GM19023 (cell line): ENCODE data around the gene KLRF1.
A peak's percentile ranks its signal among the peaks of the same experiment; 100 is the strongest.

Experiments used
- ATAC-seq: cut with Tn5 transposase; IDR thresholded peaks from one replicate; pipeline ENCODE4 v1.9.1; 2021; ENCODE audit warnings: mild to moderate bottlenecking, moderate library complexity; ENCODE audit not compliant: unreplicated experiment

The KLRF1 gene

GRCh38 chr12:9808504-9808903, 18.8 kb upstream of the KLRF1 start:
- no peak for ATAC-seq

- ATAC-seq = no peak
Measured at GRCh38 chr12:9809338-9809737, 17.9 kb upstream of the KLRF1 start.

DNA sequence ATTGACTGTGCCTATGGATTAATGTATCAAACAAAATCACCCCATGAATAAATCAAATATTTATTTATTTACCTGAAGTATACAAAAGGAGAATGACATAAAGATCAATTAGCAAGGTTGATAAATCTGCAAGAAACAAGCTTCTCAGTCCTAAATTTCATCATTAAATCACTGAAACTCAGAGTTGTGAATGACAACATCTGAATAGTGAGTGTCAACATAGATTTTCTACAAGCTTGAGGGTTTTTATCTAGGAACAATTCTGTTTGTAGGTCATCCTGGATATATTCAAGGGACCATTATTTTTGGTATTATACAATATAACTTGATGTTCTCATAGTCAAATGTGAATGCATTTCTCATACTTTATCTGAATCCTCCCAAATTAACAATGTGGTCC, 17.4 kb upstream of the KLRF1 start:
- ATAC-seq = no peak

DNA sequence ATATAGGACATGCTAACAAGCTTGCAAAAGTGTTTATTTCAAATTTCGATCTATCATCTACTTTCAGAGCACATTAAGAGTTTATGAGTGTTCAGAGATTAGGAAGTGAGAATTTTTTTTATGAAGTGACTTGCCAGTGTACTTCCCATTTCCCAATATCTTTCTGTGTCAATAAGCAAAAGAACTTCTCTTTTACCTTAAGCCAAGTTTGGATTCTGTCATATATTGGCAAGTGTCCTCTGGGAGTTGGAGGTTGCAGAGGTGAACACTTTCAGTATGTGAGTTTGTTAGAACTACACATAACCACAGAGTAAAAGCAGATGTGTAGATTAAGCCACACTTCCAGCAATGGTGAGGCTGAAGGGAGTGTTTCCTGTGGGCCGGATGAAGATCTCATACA, 16.6 kb upstream of the KLRF1 start:
- ATAC-seq = no peak

DNA sequence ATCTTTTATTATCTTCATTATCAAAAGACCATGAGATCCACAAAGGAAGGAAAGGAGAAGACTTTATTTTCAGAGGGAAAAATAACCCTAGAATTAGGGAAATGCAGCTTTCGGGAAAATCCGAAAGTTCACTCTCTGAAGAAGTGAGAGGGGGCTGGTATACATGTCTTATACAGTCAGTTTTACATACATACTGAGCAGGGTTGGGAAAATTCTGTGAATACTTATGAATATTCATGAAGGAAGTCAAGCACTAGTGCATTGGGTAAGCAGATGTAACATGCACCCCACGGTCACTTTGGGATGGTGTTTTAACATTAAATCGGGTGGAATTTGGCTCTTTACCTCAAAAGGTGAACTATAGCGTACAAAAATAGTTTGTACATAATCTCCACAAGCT, 15.7 kb upstream of the KLRF1 start:
- no peak for ATAC-seq

GRCh38 chr12:9813821-9814798, 13.2 kb upstream of the KLRF1 start:
- ATAC-seq = peak; percentile 96

DNA sequence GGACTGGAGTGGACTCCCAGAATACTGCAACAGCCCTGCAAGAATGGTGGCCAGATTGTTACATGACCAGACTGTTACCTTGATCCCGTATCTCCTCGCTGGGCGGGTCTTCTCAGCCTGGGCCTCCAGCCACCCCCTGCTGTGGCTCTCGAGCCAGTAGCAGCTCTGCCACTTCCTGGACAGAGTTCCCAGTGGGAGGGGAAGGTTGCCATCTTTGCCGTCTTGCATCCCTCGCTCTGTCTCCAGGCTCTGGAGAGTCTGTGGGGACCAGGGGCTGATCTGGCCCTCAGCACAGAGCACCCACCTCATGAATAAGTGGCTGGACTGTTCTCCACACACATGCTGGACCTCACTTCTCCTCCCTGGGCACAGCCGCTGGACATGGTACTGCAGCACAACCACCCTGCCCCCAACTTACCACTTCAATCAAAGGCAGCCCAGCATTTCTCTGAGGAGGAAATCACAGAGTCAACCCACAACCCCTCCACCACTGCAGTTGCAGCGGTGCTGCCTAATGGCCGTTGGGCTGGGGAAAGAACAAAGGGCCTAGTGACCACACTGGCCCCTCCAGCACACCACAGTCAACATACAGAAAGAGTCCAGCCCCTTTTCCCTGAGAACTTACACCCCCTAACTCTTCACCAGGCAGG, 6.9 kb upstream of the KLRF1 start:
- no peak for ATAC-seq

GRCh38 chr12:9829483-9829882, 2.2 kb downstream of the KLRF1 start:
- ATAC-seq = no peak

DNA sequence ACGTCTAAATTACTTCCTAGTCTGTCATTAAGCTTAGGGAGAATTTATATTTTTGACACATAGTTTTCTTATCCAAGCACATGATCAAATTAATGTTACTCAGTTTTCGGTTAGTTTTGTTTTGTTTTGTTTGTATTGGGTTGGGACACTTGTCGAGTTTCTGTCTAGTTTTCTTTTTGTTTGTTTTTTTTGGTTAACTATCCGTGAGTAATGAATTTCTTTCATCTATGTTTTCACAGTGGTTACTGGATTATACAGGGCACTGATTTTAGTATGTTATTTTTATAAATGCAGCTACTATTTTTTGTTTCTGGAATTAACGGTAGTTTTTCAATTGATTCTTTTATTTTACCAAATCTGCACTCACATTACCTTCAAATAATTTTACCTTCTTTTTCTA, 2.7 kb downstream of the KLRF1 start:
- ATAC-seq = no peak

DNA sequence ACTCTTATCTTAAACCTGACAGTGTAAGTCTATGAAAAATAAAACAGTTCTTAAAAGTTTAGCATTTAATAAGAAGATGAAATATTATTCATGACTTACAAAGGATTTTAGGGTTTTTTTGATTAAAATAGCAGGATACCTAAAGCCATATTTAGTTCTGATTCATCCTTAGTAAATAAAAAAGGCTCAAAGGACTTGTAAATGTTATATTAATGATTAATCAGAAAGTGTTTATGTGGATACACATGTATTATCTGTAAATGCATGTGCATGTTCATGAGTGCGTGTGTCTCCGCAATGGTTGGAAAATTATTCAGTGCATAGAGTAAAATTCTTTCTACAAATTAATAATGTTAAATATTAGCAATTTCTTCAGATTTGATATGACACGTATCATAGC, 4.4 kb downstream of the KLRF1 start:
- ATAC-seq = no peak

GRCh38 chr12:9843407-9843806, 16.1 kb downstream of the KLRF1 start:
- no peak for ATAC-seq

DNA sequence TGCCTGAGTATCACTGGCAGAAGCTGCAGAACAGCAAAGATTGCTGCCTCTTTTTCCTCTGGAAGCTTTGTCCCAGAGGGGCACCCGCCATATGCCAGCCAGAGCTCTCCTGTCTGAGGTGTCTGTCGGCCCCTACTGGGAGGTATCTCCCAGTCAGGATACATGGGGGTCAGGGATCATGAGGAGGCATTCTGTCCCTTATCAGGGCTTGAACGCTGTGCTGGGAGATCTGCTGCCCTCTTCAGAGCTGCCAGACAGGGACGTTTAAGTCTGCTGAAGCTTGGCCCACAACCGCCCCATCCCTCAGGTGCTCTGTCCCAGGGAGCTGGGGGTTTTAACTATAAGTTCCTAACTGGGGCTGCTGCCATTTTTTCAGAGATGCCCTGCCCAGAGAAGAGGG, 21.6 kb downstream of the KLRF1 start:
- ATAC-seq = no peak

DNA sequence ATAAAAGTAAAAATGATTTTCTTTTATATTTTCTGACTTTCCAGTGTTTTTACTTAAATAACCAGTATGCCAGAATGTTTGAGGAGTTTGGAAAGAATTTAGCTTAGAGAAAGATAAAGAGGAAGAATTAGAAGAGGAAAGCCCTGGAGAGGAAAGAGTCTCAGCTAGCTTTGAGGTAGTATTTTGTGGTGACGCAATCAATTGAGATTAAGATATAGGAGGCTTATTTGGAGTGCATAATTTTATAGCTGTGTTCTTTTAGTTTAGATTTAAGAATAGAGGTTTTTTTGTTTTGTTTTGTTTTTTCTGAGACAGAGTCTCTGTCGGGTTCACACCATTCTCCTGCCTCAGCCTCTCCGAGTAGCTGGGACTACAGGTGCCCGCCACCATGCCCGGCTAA, 23.8 kb downstream of the KLRF1 start:
- ATAC-seq = no peak

- no peak for ATAC-seq
Measured at GRCh38 chr12:9851927-9852326, 24.6 kb downstream of the KLRF1 start.

GRCh38 chr12:9856151-9856550, 28.9 kb downstream of the KLRF1 start:
- no peak for ATAC-seq

DNA sequence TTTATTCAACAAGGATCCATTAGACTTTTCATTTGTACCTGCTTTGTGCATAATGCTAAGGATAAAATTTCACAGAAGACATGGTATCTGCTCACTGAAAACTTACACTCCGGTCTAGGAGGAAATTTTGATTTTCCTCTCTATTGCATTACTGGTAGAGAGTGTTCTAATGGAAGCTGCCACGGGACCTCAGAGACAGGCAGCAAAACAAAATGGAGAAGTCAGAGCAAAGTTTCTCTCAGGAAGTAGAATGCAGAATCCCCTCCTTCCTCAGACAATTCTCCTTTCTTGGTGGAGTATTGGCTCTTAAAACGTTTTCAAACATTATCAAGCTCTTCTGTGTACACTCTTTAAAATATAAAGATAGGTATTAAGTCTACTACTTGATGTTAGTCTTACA, 29.6 kb downstream of the KLRF1 start:
- ATAC-seq = no peak

- no peak for ATAC-seq
Measured at GRCh38 chr12:9858135-9858534, 30.9 kb downstream of the KLRF1 start.

GRCh38 chr12:9864913-9865675, 37.8 kb downstream of the KLRF1 start:
- ATAC-seq = no peak

DNA sequence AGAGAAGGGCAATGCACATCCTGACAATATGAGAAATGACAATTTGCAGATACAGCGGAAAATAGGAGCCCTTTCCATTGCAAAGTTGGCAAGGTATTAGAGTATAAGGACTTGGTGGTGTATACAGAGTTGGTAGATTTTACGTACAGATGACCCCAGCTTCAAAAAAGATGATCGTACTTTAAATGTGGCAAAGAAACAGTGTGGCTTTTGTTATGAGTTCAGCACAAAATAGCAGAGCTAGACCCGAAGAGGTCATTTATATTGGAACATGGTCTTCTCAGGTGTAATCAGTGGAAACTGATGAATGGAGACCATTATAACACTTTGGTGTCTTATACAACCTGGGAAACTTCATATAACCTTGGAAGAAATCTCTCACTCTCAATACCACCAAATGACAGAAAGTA, 39.6 kb downstream of the KLRF1 start:
- no peak for ATAC-seq

DNA sequence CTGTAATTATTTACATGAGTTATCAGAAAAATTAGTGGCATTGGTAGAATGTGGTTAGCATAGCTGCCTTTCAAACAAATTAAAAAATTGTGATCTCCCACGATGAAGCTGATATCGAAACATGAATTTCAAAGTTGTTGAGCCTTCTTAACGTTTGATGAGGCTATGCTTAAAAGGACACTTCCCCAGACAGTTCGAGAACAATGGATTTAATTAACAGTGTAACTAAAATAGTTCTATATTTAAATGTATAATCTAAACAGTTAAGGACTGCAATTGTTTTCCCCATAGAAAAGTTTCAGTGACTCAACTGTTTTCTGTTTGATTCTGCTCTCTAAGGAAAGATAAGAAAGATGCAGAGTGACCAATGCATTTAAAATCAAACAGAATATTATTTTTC, 40.2 kb downstream of the KLRF1 start:
- ATAC-seq = no peak

DNA sequence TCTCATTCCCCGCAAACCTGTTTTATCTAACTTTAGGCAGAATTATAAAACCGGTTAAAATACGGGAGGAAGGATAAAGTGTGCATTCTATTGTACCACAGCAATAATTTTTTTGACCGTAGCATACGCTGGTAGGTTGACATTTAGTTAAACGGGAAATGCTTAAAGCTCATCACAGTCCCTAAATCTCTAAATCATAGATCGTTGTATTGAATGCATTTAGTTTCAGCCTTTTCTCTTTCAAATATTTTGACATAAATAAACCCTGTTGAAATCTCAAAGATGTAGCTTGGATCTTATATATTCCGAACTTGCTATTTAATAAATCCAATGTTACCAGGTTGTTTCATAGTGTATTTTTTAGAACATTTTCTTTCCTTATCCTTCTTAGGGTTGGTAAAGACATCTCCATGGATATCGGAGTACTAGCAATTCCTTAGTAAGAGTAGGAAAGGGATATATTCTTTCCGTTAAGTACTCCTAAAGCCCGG, 41.1 kb downstream of the KLRF1 start:
- ATAC-seq = no peak
